ENCODE data around the gene CFAP57. TPM values are rescaled to one million over a fixed set of nuclear protein-coding genes. Genes with fewer than 3 reads are reported as not detected.

Gene CFAP57
- total and polyA plus RNA-seq, 2 of the 8 experiments (the other 6 are each of a cell fraction or from before 2014, with no cell fraction given): 0.20 to 0.80 TPM

DNA sequence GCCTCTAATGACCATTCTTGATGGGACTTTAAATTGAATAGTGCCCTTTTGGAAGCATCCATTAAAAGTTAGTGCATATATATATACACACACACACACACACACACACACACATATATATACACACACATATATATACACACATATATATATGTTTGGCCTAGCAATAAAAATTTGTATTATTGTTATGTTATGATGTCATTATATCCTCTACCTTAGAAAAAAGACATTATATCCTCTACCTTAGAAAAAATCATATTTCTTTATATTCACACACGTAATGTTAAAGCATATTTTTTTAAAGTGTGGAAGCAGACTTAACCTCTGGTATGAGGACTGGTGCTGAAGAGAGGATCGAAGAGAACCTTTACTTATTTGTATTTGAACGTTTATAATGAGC is 43.3 kb upstream of the CFAP57 start:
- H3K27ac ChIP-seq (ENCODE audit: low read depth, low read length): no peak overlapping the region
- CTCF ChIA-PET (ENCODE audit: partially characterized antibody): no interaction called here
- TF ChIP-seq KDM5A (IDR thresholded peaks at IDR 0.05; ENCODE audit: low read length) (no peak), RXRA (IDR thresholded peaks at IDR 0.05; ENCODE audit: insufficient read depth, low read depth, low read length) (no peak), RFX5 (IDR thresholded peaks at IDR 0.05; ENCODE audit: borderline replicate concordance, low read depth, low read length) (no peak), POLR2A (IDR thresholded peaks at IDR 0.05; ENCODE audit: control extremely low read depth in 1 of 2, low read depth in 2 of 2, low read length in 2 of 2) (no peak), JUN (IDR thresholded peaks at IDR 0.05; ENCODE audit: low read depth, low read length) (no peak), EGR1 (IDR thresholded peaks at IDR 0.05; ENCODE audit: borderline replicate concordance, low read depth, low read length) (no peak), SIN3A (conservative IDR thresholded peaks at IDR 0.05 in 1 of 2, IDR thresholded peaks at IDR 0.05 in 1 of 2; ENCODE audit: low read depth in 1 of 2, low read length in 2 of 2) (no peak), GABPA (IDR thresholded peaks at IDR 0.05; ENCODE audit: borderline replicate concordance, insufficient read depth, low read length) (no peak)

More for the DNA sequence above, 43.3 kb upstream of the CFAP57 start:
- no peak overlapping the region for H3K4me2 ChIP-seq (ENCODE audit: insufficient read depth in 1 of 2, low read depth in 2 of 2, low read length in 2 of 2)
- H2BK20ac ChIP-seq (ENCODE audit: low read length): no peak overlapping the region
- H3K18ac ChIP-seq (ENCODE audit: extremely low read depth, low read length): no peak overlapping the region
- no peak overlapping the region for H2BK12ac ChIP-seq (ENCODE audit: low read depth, low read length)
- peaks cover 0 to 3% of the 10 kb centered on the region in 2 experiments; a peak in 1 of 4 replicates for H3K79me2 ChIP-seq (ENCODE audit: control insufficient read depth in 1 of 2, insufficient read depth in 2 of 2, low read length in 2 of 2)
- H4K8ac ChIP-seq (ENCODE audit: extremely low read depth, insufficient read depth, low read length): no peak overlapping the region
- H4K20me1 ChIP-seq (replicated peaks in 1 of 2; ENCODE audit: control insufficient read depth in 1 of 2, insufficient read depth in 2 of 2, low read length in 2 of 2): no peaks in the 10 kb centered on the region
- no peak overlapping the region for H3K9ac ChIP-seq (replicated peaks in 1 of 4; ENCODE audit: extremely low read depth in 1 of 4, low read depth in 3 of 4, low read length in 3 of 4)
- H4K91ac ChIP-seq (replicated peaks; ENCODE audit: insufficient read length, low read length): no peak overlapping the region
- H2AK5ac ChIP-seq (ENCODE audit: low read depth, low read length): no peak overlapping the region
- H3K14ac ChIP-seq (ENCODE audit: insufficient read length): no peak overlapping the region
- H3K23ac ChIP-seq (ENCODE audit: insufficient read length): no peak overlapping the region
- POLR2A ChIA-PET (ENCODE audit: partially characterized antibody): interaction anchor here (0.8 kb wide), 1 partner anchor 28 kb away, joined by 3 read pairs; no protein-coding TSS in a partner anchor
- no peak for FAIRE-seq
- no peak overlapping the region for H3K4me3 ChIP-seq (ENCODE audit: extremely low read depth in 1 of 4, insufficient read depth in 2 of 4, low read depth in 3 of 4, low read length in 4 of 4)
- no peak overlapping the region for H2BK15ac ChIP-seq (ENCODE audit: low read length)
- H3K79me1 ChIP-seq (ENCODE audit: low read depth, low read length): no peaks in the 10 kb centered on the region; the same call in 1 of the 2 replicates
- no peak overlapping the region for H3K56ac ChIP-seq (replicated peaks; ENCODE audit: insufficient read length, low read depth, low read length)
- no peak overlapping the region for H2AFZ ChIP-seq (ENCODE audit: low read length)
- H3K36me3 ChIP-seq (ENCODE audit: control insufficient read depth in 2 of 4, insufficient read depth in 4 of 4, low read length in 3 of 4): peaks cover 0 to 12% (median 0%) of the 10 kb centered on the region in 4 experiments; a peak in 3 of 8 replicates
- no peak overlapping the region for H3K4ac ChIP-seq (replicated peaks; ENCODE audit: insufficient read length, low read depth, low read length)
- no peak overlapping the region for H2BK120ac ChIP-seq (replicated peaks; ENCODE audit: low read depth, low read length)
- DNase-seq (ENCODE audit: low read depth in 1 of 2, low spot score in 2 of 2): no peak
- H3K9me3 ChIP-seq (ENCODE audit: insufficient read depth in 2 of 2, low read depth in 1 of 2, low read length in 1 of 2): peaks cover 0 to 7% of the 10 kb centered on the region in 2 experiments; a peak in 1 of 4 replicates
- H3K4me1 ChIP-seq (replicated peaks in 1 of 4; ENCODE audit: control insufficient read depth in 3 of 4, insufficient read depth in 4 of 4, low read length in 3 of 4): no peaks in the 10 kb centered on the region
- H4K5ac ChIP-seq (ENCODE audit: insufficient read length, low read depth, low read length): no peak overlapping the region
- 92% methylated on average over 3 of the region's 3 CpGs; no CpG with 5 or more reads in 1 of the 2 experiments for WGBS, 2 experiments (ENCODE audit: extremely low coverage in 1 of 2, insufficient coverage in 1 of 2, insufficient read length in 1 of 2, insufficient replicate concordance in 2 of 2, low coverage in 1 of 2, low lambda C conversion rate in 2 of 2, missing lambda C conversion rate in 1 of 2)
- H3K27me3 ChIP-seq (replicated peaks in 1 of 4; ENCODE audit: control insufficient read depth in 3 of 4, extremely low read depth in 1 of 4, insufficient read depth in 3 of 4, low read length in 3 of 4): no peaks in the 10 kb centered on the region
- H2BK5ac ChIP-seq (ENCODE audit: low read depth, low read length): no peak overlapping the region
- H3K23me2 ChIP-seq (ENCODE audit: low read depth, low read length): peaks cover 2% of the 10 kb centered on the region; the same call in 1 of the 2 replicates

Measured in H1 (cell line).